Thyroid gland (tissue), 4 donors: ENCODE results near the gene COG2.

Experiments used
- CTCF ChIP-seq, 6 experiments: fragments of 200-600 bp in 3 of 6; fragments of 450-650 bp in 3 of 6; sonication (generic) in 3 of 6; IDR thresholded peaks; one replicate each; pipeline ENCODE4 v1.5.1; 2016 to 2019; ENCODE audit warnings: antibody characterized with exemption in 6 of 6, mild to moderate bottlenecking in 2 of 6, inconsistent platforms in 1 of 6, moderate library complexity in 1 of 6
- POLR2A ChIP-seq, 2 donors: fragments of 450-650 bp; IDR thresholded peaks; one replicate each; pipeline ENCODE4 v1.6.1; 2017; ENCODE audit warnings: antibody characterized with exemption in 2 of 2, mild to moderate bottlenecking in 2 of 2, moderate library complexity in 1 of 2

GRCh38 chr1:230704830-230705229 is 62.5 kb downstream of the COG2 start:
- TF ChIP-seq CTCF (IDR thresholded peaks at IDR 0.05) (no peak), POLR2A (IDR thresholded peaks at IDR 0.05) (no peak)
